GM19438 (cell line): ENCODE data around the gene TNFRSF12A.

Experiments used
- ATAC-seq: cut with Tn5 transposase; IDR thresholded peaks from one replicate; pipeline ENCODE4 v1.9.1; 2021; ENCODE audit warnings: low read depth; ENCODE audit not compliant: unreplicated experiment

The TNFRSF12A gene

DNA sequence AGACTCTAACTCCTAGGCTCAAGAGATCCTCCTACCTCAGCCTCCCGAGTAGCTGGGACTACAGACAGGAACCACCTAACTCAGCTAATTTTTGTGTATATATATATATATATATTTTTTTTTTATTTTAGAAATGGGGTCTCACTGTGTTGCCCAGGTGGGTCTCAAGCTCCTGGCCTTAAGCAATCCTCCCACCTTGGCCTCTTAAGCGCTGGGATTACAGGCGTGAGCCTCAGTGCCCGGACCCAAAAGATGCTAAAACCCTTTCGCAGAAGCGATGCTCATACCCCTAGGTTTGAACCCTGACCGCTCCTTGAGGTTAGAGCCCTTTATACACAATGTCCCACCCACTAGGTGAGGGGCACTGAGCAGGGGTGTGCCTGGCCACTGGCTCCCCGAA, 9.7 kb upstream of the TNFRSF12A start:
- no peak for ATAC-seq

DNA sequence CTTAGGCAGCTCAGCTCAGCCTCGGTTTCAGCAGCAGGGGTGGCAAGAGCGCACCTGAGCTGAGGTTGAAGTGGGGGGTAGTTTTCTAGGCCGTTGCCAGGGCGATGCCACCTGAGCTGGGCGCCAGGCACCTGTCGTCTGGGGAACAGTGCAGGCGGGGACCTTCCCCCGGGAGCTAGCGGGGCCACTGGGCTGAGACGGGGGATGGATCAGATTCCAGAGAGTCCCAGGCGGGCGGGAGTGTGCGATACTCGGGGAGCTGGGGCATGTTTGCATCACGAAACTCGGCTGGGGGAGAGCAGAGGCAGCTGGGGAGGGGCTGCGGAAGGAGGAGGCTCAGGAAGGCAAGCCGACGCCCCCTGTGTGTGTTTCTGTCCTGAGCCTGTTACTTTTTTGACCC, 7.9 kb upstream of the TNFRSF12A start:
- ATAC-seq = no peak

DNA sequence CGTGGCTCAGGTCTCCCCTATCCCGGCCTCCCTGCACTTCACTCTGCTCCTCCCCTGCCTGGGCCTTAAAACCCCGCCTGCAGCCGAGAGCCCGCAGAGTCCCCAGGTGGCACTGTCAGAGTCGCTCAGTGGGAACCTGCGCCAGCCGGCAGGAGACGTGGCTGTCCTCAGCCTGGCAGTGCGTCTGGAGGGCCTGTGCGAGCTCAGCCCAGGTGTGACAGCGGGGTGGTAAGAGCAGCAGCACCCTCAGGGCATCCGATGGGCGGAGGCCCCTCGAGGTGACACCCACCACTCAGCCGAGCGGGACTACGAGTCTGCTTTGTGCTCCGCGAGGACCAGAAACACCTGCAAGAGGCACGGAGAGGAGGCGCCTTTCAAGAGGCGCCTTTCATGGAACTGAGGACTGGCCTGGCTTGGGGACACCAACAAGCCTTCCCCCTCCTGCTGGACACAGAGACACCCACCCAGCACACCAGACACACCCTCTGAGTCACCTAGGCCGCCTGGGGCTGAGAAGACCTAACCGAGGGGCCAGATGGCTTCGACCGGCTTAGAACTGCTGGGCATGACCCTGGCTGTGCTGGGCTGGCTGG, 7.2 kb upstream of the TNFRSF12A start, which contains the start of gene CLDN9:
Gene CLDN9, plus strand, starts transcription at position 96 of the 593 bp plus-strand sequence. Its CDS starts 440 bp downstream, at position 536.
- no peak for ATAC-seq

DNA sequence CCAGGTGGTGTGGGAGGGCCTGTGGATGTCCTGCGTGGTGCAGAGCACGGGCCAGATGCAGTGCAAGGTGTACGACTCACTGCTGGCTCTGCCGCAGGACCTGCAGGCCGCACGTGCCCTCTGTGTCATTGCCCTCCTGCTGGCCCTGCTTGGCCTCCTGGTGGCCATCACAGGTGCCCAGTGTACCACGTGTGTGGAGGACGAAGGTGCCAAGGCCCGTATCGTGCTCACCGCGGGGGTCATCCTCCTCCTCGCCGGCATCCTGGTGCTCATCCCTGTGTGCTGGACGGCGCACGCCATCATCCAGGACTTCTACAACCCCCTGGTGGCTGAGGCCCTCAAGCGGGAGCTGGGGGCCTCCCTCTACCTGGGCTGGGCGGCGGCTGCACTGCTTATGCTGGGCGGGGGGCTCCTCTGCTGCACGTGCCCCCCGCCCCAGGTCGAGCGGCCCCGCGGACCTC, 6.6 kb upstream of the TNFRSF12A start:
- ATAC-seq = no peak

DNA sequence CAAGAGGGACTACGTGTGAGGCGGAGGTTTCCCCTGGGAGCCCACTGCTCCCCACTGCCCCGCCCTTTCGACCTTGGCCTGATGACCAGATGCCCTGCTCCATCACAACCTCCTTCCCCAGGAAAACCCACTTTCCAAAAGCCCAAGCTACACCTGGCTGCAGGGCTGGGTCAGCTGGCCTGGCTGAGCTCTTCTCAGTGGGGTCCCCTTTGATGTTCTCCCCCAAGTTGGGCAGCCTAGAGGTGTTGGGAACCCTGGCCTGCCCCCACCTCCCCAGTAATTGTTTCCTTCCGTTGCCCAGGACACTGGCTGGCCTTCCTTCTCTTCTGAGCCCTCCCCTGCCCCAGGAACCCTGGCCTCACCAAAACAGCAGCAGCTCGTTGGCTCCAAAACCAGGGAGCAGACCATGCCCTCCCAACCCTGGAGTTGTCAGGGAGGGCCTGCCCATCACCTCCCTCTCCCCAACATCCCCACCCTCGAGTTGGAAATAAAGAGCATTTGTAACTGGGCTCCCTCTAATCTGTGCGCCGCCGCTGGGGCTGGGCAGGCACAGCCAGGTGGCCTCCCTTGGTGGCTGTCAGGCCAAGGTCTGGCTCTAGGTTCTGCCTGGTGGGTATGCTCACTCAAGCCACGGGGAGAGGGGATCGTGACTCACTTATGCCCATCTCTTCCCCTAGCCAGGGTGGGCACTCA, 6.0 kb upstream of the TNFRSF12A start:
- ATAC-seq = no peak

DNA sequence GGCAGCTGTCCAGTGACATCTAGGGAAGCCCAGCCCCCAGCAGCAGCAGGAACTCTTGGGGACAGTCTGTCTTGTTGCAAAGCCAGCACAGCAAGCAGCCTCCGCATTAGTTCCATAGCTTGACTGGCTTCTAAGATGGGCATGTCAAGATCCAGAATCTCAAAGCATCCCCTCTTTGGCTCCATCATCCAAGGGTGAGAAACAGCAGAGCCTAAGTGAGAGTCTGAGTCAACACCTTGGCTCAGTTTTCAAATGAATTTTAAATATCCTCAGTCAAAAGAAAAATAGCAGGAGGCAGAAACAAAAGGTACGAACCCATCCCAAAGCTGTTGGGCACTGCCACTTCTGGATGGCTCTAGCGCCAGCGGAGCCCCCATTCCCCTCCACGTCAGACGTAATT, 5.2 kb upstream of the TNFRSF12A start:
- ATAC-seq = no peak

DNA sequence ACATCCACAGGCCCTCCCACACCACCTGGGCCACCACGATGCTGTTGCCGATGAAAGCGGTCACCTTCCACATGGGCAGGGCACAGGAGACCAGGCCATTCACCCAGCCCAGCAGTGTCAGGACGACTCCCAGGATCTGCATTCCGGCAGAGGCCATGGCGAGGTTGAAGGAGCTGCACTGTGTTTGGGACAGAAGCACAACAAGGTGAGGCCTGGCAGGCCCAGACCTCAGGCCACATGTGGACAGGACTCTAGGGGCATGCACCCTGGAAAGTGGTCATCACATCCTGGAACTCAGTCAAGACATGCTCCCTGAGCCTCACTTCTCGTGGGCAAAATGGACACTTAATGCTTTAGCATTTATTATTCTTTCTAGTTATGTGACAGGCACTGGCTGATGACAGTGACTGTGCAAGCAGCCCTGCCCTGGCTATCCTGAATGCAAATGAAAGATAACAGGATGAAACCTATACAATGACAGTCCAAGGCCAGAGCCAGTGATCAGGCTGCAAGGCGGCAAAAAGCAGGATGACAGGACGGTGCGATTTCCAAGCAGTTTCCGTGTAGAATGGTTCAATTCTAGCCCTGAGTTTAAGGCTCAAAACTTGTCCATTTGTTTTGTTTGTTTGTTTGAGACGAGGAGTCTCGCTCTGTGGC, 4.2 kb upstream of the TNFRSF12A start:
- ATAC-seq = no peak

DNA sequence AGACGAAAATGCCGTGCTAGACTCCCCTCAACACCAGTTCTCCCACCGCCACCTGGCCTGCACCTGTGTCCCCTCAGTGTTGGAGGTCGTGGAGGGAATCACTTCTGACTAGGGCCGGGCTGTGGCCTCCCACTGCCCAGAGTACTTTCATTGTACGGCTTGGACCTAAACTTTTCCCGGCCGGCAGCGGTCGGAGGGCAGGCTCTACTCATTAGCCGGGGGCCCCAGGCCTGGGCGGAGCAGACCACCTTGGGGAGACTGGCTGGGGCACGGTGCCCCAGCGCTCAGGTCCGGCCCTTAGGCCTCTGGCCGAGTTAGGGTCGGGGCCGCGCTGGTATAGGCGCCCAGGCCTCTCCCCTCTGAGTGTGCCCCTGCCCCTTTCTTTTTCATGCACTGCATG, 2.8 kb upstream of the TNFRSF12A start:
- no peak for ATAC-seq

DNA sequence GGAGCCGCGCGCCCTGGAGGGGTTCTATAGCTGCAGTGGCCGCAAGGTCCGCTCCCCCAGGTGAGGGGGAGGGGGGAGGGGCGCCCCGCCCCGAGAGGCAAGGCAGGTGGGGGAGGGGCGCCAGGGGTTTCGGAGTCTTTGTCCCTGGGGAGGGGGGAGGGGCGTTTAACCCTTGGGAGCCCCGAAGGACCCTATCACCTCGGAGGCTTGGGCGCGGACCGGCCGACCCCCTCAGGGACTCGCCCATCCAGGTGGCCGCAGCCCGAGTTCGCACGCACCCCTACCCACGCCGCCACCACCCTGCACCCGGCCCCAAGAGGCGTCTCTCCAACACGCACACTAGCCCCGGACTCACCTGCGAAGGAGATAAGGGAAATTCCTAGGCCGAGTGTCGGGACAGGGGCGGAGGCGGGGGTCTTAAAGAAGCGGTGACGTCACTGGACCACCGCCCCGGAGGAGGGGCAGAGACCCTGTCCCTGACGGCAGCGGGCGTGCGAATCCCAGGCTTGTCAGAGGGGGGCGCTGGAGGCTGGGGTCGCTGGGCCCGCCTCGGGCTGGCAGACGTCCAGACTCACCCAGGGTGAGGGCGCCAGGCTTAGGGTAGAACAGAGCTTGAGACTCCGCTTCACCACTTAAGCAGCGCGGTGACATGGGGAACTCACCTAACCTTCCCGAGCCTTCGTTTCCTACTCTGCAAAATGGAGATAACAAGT, 2.2 kb upstream of the TNFRSF12A start, which contains the start of gene CLDN6:
Gene CLDN6, minus strand, starts transcription at position 390 of the 713 bp plus-strand sequence. CDS start 2,162 bp downstream, outside the sequence.
- no peak for ATAC-seq

DNA sequence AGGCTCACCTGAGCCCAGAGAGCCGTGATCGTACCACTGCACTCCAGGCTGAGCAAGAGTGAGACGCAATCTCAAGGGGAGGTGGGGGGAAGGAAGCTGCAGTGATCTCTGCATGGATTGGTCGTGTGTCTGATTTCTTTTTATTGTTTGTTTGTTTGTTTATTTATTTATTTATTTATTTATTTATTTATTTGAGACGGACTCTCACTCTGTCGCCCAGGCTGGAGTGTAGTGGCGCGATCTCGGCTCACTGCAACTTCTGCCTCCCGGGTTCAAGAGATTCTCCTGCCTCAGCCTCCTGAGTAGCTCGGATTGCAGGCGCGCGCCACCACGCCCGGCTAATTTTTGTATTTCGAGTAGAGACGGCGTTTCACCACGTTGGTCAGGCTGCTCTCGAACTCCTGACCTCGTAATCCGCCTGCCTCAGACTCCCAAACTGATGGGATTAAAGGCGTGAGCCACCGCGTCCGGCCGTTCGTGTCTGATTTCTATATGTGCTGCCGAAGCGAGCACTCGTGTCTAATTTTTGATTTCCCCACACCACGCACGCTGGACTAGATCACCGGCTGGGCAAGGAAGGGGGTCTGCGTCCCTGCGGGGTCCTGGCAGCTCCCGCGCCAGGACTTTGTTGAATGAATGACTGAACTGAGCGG, 448 bp upstream of the TNFRSF12A start:
- no peak for ATAC-seq

DNA sequence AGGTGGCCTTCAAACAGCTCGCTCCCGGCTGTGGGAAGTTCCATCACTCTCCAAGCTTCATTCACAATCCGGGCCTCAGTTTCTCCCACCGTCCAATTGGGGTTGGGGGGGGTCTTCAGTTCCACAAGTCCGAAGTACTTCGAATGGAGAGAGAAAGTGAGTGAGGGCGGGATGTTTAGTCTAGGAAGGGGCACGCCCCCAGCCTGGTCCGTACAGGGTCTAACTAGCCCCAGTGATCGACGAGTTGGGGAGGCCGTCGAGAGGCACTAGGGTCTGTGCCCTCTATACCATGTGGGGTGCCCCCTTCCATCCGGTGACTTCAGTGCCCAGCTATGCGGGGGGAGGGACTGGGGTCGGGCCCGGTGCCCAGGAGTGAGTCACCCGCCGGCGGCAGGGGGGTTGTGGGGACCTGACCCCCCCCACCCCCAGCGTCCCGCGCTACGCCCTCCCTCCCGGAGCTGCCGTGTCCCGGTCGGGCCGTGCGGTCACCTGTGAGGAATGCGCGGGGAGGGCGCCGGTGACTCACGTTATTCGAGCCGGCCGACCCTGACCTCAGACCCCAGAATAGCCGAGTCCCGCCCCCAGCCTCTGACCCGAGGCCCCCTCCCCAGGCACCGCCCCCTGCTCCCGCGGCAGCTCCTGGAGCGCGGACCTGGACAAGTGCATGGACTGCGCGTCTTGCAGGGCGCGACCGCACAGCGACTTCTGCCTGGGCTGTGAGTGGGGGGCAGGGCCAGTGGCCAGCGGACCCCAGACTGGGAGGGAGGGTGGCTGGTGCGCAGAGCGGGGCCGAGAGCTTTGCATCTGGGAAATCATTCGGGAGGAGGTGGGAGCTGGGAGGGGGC, 658 bp downstream of the TNFRSF12A start:
- no peak for ATAC-seq

DNA sequence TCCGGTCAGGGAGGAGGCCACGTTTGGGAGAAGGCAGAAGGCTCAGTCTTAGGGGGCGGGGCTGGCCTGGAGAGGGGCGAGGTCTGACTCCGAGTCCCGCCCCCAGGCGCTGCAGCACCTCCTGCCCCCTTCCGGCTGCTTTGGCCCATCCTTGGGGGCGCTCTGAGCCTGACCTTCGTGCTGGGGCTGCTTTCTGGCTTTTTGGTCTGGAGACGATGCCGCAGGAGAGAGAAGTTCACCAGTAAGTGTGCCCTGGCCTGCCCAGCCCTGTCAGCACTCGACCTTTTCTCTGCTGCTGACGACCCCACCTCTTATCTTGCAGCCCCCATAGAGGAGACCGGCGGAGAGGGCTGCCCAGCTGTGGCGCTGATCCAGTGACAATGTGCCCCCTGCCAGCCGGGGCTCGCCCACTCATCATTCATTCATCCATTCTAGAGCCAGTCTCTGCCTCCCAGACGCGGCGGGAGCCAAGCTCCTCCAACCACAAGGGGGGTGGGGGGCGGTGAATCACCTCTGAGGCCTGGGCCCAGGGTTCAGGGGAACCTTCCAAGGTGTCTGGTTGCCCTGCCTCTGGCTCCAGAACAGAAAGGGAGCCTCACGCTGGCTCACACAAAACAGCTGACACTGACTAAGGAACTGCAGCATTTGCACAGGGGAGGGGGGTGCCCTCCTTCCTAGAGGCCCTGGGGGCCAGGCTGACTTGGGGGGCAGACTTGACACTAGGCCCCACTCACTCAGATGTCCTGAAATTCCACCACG, 1.5 kb downstream of the TNFRSF12A start:
- no peak for ATAC-seq

DNA sequence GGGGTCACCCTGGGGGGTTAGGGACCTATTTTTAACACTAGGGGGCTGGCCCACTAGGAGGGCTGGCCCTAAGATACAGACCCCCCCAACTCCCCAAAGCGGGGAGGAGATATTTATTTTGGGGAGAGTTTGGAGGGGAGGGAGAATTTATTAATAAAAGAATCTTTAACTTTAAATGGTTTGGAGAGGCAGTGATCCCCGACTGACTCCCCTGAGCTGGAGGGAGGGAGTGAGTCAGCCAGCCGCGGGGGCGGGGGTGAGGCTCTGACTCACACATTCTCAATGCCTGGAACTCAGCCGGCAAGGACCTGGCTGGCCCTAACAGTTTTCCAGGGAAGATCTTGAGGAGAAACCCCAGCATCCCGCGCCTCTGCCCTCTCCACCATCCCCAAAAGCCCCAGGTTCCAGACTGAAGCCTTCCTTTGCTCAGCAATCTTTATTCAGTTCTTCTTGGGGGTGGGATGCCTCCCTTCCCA, 2.1 kb downstream of the TNFRSF12A start:
- ATAC-seq = no peak

DNA sequence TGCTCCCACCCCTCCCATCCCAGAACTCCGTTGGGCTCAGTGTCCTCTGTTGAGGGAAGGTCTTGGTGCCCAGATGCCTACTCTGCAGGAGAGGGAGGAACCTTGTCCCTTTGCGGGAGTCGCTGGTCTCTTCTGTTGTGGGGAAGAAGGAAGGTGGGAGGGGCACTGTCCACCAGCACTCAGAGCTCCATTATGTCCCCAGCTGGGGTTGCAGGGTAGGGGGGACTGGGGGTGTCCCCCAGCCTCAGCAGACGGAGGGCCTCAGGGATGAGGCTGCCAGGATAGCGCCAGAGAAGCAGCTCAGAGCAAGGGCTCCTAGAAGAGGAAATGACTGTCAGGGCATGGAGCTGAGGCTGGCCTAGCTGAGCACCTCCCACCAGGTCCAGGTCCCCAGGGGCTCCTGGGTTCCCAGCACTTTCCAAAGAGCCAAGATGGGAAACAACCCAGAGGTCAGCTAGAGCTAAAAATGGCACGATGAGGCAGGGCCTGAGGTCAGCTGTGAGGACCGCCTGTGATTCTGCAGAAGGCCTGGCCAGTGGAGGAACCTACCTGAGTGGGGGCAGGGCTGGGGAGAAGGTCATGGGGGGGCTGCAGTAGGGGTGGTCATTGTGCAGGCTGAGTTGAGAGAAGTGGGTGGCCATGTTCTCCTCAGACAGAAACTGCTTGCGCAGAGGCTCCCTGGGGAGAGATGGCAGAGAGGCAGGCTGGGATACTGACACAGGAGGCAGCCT, 2.7 kb downstream of the TNFRSF12A start:
- ATAC-seq = no peak

DNA sequence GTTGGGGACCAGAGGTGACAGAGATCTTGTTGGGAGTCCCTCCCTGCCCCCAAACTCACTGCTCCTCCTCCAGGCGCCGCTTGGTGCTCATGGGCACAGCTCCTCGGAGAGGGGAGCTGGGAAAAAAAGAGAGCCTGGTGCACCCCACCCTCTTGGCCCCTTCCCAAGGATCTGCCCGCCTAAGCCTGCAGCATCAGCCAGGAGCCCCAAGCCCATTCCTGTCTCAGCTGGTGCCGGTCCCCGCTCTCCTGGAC, 3.2 kb downstream of the TNFRSF12A start:
- ATAC-seq = no peak

DNA sequence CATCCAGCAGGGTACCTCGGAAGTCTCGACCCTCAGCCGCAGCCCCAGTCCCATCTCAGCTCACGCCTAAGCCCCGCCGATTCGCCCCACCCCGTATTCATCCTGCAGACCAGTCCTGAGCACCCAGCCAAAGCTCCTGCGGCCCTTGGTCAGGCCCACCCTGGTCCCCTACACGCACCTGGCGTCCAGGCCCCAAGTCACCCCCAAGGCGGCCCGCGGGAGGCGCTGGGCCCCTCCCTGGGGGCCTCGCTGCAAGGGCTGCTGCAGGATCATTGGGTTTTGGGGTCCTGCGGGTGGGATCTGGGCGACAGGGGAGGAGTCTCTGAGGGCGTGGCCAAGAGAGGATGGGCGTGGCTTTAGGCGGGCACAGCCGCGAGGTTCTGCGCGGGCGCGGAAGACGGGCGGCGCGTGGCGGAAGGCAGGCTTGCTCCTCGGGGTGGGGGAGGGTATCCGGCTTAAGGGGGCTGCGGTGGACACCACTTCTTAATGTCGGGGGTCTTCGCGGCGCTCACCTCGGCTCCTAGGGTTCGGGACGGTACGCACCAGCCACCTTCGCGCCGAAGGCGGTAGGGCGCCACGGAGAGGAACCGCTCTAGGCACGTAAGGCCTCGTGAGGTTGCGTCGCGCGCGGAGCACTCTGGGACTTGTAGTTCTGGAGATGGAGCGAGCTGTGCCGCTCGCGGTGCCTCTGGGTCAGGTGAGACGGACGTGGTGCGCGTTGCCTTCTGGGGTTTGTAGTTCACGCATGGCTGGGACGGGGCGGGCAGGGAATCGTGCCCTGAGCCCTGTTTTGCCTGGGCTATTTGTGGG, 3.7 kb downstream of the TNFRSF12A start, which contains the start of the genes HCFC1R1 and THOC6:
Gene HCFC1R1, minus strand, starts transcription at position 274 of the 810 bp plus-strand sequence. Its CDS starts 1 bp downstream, at position 273.
Gene THOC6, plus strand, starts transcription at position 367 of the 810 bp plus-strand sequence. Its CDS starts 292 bp downstream, at position 659.
- peak; percentile 61 for ATAC-seq
